Stimulated activated naive CD8-positive, alpha-beta T cell treated with anti-CD3 and anti-CD28 coated beads, Interleukin-15, amount 100 ng/mL, for 72 hours (primary cell): Measurements from ENCODE around the gene CLCN7.
"Not testable (repeated sequence)": the region's sequence is repeated elsewhere in the genome, so short reads cannot be mapped to it uniquely, and the experiment has no call there.

Source experiments
- ATAC-seq: fragments of 150-1000 bp; cut with Tn5 transposase; 2 replicates; pipeline ENCODE4 v1.10.0; 2021; ENCODE audit warnings: mild to moderate bottlenecking, moderate library complexity
- DNase-seq, 2 donors: peaks; one replicate each; pipeline ENCODE4 v3.0.0; 2021 to 2022
- H3K27ac Mint-ChIP-seq, 2 donors: one replicate each; pipeline ENCODE4 v1.8.0; 2022; ENCODE audit warnings: mild to moderate bottlenecking in 2 of 2, mixed read lengths in 2 of 2, moderate library complexity in 2 of 2
- H3K27me3 Mint-ChIP-seq: one replicate; pipeline ENCODE4 v1.8.0; 2022; ENCODE audit warnings: mixed read lengths
- H3K4me1 Mint-ChIP-seq: one replicate; pipeline ENCODE4 v1.8.0; 2022; ENCODE audit warnings: mild to moderate bottlenecking, mixed read lengths
- H3K4me3 Mint-ChIP-seq, 2 donors: one replicate each; pipeline ENCODE4 v1.8.0; 2022; ENCODE audit warnings: mild to moderate bottlenecking in 2 of 2, mixed read lengths in 2 of 2, moderate library complexity in 1 of 2
- H3K9me3 Mint-ChIP-seq, 2 donors: one replicate each; pipeline ENCODE4 v1.8.0; 2022; ENCODE audit warnings: mixed read lengths in 2 of 2

CLCN7 gene

GRCh38 chr16:1478937-1479336 lies 4.1 kb upstream of the CLCN7 start:
- not testable (repeated sequence) for DNase-seq, H3K27ac Mint-ChIP-seq, H3K27me3 Mint-ChIP-seq, H3K4me3 Mint-ChIP-seq, ATAC-seq, H3K9me3 Mint-ChIP-seq
- H3K4me1 Mint-ChIP-seq = peaks cover 13% of the 10 kb centered on the region

GRCh38 chr16:1477033-1477432 lies 2.2 kb upstream of the CLCN7 start:
- ATAC-seq (no peak), DNase-seq (no peak)
- peaks cover 9% of the 10 kb centered on the region for H3K27me3 Mint-ChIP-seq
- H3K9me3 Mint-ChIP-seq = no peaks in the 10 kb centered on the region
- H3K4me3 Mint-ChIP-seq = no peak overlapping the region
- no peak overlapping the region for H3K27ac Mint-ChIP-seq
- peaks cover 31% of the 10 kb centered on the region for H3K4me1 Mint-ChIP-seq

GRCh38 chr16:1475552-1476114 lies 805 bp upstream of the CLCN7 start:
- Mint-ChIP-seq H3K27ac (peak overlapping the region; percentile 93), H3K4me3 (peak overlapping the region; percentile 88 to 89), H3K27me3 (no peaks in the 10 kb centered on the region), H3K9me3 (no peaks in the 10 kb centered on the region), H3K4me1 (peaks cover 45% of the 10 kb centered on the region)
- DNase-seq (no peak), ATAC-seq (no peak)

DNA sequence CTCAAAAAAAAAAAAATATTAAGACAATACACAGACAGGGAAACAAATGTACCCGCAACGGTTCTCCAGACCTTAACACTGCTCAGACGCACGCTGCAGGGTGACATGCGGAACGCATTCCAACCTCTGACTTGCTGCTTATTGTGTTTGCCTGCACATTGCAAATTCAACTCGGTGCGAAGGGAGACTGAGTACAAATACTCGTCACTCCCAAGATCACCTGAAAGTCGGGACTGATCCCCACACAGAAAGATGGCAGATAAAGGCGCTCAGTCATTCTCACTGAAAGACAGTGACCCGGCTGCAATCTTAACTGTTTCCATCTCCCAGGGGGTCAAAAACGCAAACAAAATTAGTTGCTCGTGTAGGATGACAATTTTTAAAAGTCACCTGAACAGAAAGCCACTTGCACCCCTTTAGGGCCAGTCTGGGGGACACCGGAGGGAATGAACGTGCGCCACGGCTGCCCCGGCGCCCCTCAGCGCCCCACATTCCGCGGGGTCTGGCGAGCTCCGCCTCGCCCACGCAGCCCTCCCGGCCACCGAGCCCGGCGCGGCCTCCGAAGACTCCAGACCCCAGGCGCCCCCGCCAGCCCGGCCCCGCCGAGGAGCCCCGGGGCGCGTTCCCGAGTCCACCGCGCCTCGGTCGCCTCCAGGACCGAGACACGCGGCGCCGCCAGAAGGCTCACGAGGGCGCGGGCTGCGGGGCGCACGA lies 589 bp downstream of the CLCN7 start:
- no peak for DNase-seq
- peak overlapping the region in 1 of 2 donors; percentile 25 for H3K27ac Mint-ChIP-seq
- peaks cover 57% of the 10 kb centered on the region for H3K4me1 Mint-ChIP-seq
- no peaks in the 10 kb centered on the region for H3K27me3 Mint-ChIP-seq
- peak; percentile 23 for ATAC-seq
- H3K4me3 Mint-ChIP-seq = peak overlapping the region; percentile 74 to 79
- H3K9me3 Mint-ChIP-seq = no peaks in the 10 kb centered on the region

- Mint-ChIP-seq H3K27me3 (no peaks in the 10 kb centered on the region), H3K4me3 (peak overlapping the region; percentile 24 to 33), H3K27ac (no peak overlapping the region), H3K4me1 (peaks cover 57% of the 10 kb centered on the region), H3K9me3 (no peaks in the 10 kb centered on the region)
- DNase-seq = no peak
- ATAC-seq = no peak
Observed at GRCh38 chr16:1472974-1473373, 1.9 kb downstream of the CLCN7 start.

DNA sequence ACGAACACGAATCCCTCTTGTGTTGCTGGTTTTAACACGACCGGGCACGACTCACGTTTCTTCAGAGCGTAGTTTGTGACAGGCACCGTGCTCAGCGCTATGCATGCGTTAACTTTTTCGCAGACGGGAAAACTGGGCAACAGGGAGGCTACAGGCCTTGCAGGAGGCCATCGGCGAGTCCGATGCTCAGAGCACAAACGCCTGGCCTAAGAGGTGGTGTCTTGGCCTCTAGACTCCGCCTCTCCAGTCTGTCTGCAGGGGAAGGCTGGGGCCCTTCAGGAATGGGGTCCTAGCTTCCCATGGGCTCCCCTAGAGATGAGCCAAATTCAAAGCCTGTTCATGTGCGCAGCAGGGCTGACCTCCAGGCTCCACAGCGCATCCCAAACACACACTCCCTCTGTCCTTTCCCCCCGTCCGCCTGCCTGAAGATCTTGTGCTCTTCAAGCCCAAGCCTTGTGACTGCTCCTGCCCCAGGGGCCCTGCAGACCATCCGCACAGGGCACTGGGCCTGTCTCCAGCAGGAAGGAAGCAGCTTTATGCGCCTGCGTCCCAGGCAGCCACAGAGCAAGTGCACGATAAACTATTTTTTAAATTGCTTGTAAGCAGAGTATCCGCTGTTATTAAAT lies 3.1 kb downstream of the CLCN7 start:
- H3K27ac Mint-ChIP-seq = no peak overlapping the region
- H3K27me3 Mint-ChIP-seq = no peaks in the 10 kb centered on the region
- peaks cover 69% of the 10 kb centered on the region for H3K4me1 Mint-ChIP-seq
- peak overlapping the region in 1 of 2 donors; percentile 26 for H3K4me3 Mint-ChIP-seq
- ATAC-seq (no peak), DNase-seq (no peak)
- no peaks in the 10 kb centered on the region for H3K9me3 Mint-ChIP-seq

- ATAC-seq (no peak), DNase-seq (no peak)
- Mint-ChIP-seq H3K4me1 (peaks cover 64% of the 10 kb centered on the region), H3K9me3 (no peaks in the 10 kb centered on the region), H3K27ac (peak overlapping the region in 1 of 2 donors; percentile 86), H3K4me3 (no peak overlapping the region), H3K27me3 (no peaks in the 10 kb centered on the region)
Observed at GRCh38 chr16:1470481-1471251, 4.2 kb downstream of the CLCN7 start.

DNA sequence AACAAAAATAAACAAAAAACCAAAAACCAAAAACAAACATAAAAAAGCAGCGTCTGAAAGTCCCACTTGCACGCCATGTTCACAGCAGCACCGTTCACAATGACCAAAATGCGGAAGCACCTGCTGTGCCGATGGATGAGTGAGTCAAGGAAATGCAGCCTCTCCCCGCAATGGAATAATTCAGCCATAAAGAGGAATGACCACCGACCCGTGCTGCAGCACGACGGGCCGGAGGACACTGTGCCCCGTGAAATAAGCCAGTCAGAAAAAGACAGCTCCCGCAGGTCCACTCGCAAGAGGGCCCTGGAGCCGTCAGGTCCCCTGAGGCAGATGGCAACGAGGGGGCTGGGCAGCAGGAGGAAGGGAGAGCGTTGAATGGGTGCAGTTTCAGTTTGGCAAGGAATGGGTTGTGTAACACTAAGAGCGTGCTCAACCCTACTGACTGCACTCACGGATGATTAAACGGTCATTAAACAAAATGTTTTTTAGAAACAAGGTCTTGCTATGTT lies 5.1 kb downstream of the CLCN7 start:
- no peak for DNase-seq
- Mint-ChIP-seq H3K4me1 (peaks cover 64% of the 10 kb centered on the region), H3K4me3 (peak overlapping the region in 1 of 2 donors; percentile 63), H3K27me3 (no peaks in the 10 kb centered on the region), H3K9me3 (no peaks in the 10 kb centered on the region), H3K27ac (peak overlapping the region; percentile 46 to 54)
- ATAC-seq = no peak

GRCh38 chr16:1469141-1469540 lies 5.7 kb downstream of the CLCN7 start:
- H3K27me3 Mint-ChIP-seq, H3K27ac Mint-ChIP-seq, ATAC-seq, H3K4me3 Mint-ChIP-seq, DNase-seq, H3K9me3 Mint-ChIP-seq: not testable (repeated sequence)
- peaks cover 63% of the 10 kb centered on the region for H3K4me1 Mint-ChIP-seq

DNA sequence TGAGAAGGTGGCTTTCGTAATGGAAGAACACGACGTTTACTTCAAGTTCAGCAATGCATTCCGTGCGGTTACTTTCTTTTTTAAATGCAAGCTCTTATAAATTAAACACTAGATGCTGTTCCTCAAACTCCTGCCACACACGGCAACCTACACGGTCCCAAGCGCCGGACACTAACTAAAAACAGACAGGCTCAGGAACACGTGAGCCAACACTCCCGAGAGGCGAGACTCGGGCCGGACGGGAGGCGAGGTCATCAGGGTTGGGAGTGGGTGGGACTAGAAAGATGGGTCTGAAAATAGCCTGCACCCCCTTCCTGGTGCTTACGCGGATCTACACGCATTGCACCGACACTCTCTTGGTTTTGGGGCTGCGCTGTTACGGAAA lies 6.4 kb downstream of the CLCN7 start:
- DNase-seq = no peak

DNA sequence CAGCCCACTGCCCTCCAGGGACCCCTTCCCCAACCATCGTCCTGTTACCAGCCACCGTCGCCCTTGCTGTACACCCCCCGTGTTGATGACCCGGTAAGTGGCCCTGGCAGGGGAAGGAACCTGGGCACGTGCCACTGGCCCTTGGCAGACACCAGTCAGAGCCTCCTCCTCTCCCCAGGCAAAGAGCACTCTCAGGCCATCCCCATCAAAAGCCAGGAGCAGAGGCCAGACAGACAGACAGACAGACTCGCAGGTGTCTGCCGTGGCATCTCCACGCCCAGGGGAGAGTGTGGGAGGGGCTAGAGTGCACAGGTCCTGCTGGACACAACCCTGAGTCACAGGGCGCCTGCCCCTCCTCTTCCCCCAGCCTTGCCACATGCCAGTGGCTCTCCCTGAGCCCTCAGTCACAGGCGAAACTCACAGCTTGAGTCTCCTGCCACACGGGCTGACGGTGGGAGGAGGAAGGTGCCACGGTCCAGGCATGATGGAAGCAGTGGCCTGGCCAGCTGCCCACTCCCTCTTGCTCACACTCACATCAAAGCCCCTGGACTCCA lies 7.8 kb downstream of the CLCN7 start:
- H3K27me3 Mint-ChIP-seq = no peaks in the 10 kb centered on the region
- no peak for DNase-seq
- H3K9me3 Mint-ChIP-seq = no peaks in the 10 kb centered on the region
- H3K4me1 Mint-ChIP-seq = peaks cover 44% of the 10 kb centered on the region
- H3K4me3 Mint-ChIP-seq = no peak overlapping the region
- ATAC-seq = no peak
- peak overlapping the region in 1 of 2 donors; percentile 94 for H3K27ac Mint-ChIP-seq

More for the DNA sequence above, 6.4 kb downstream of the CLCN7 start:
- Mint-ChIP-seq H3K4me3 (no peak overlapping the region), H3K4me1 (peaks cover 57% of the 10 kb centered on the region), H3K27me3 (no peaks in the 10 kb centered on the region), H3K9me3 (no peaks in the 10 kb centered on the region), H3K27ac (no peak overlapping the region)
- no peak for ATAC-seq

- Mint-ChIP-seq H3K9me3 (no peaks in the 10 kb centered on the region), H3K27me3 (no peaks in the 10 kb centered on the region), H3K4me3 (no peak overlapping the region), H3K4me1 (peaks cover 34% of the 10 kb centered on the region), H3K27ac (peak overlapping the region in 1 of 2 donors; percentile 42)
- no peak for ATAC-seq
- DNase-seq = no peak
Observed at GRCh38 chr16:1466054-1466453, 8.8 kb downstream of the CLCN7 start.

GRCh38 chr16:1465567-1465915 lies 9.3 kb downstream of the CLCN7 start:
- no peak for DNase-seq
- H3K4me3 Mint-ChIP-seq = no peak overlapping the region
- no peaks in the 10 kb centered on the region for H3K9me3 Mint-ChIP-seq
- ATAC-seq = no peak
- peaks cover 28% of the 10 kb centered on the region for H3K4me1 Mint-ChIP-seq
- peak overlapping the region in 1 of 2 donors; percentile 42 for H3K27ac Mint-ChIP-seq
- H3K27me3 Mint-ChIP-seq = no peaks in the 10 kb centered on the region

- Mint-ChIP-seq H3K27ac (peak overlapping the region in 1 of 2 donors; percentile 2), H3K4me3 (no peak overlapping the region), H3K9me3 (no peaks in the 10 kb centered on the region), H3K27me3 (no peaks in the 10 kb centered on the region), H3K4me1 (peaks cover 23% of the 10 kb centered on the region)
- ATAC-seq = no peak
- DNase-seq = no peak
Observed at GRCh38 chr16:1464894-1465566, 9.8 kb downstream of the CLCN7 start.
